RPMI7951 (cell line): Measurements from ENCODE around the gene IGSF9. TPM values are rescaled to one million over a fixed set of nuclear protein-coding genes. Genes with fewer than 3 reads are reported as not detected.
"Not testable (repeated sequence)": the region's sequence is repeated elsewhere in the genome, so short reads cannot be mapped to it uniquely, and the experiment has no call there.

Experiments used
- DNase-seq: peaks from one replicate; pipeline ENCODE4 v3.0.0-alpha.2; 2012; ENCODE audit warnings: low read depth
- total RNA-seq: library from RNA; depleted of rRNA; stranded (reverse); fragments of >200 nt; shearing (Covaris generic); gene quantifications from 2 replicates; pipeline ENCODE4 v1.2.3, GENCODE V29; 2014

Gene IGSF9
- total RNA-seq, 1 experiment from 2014 or later: not detected

DNA sequence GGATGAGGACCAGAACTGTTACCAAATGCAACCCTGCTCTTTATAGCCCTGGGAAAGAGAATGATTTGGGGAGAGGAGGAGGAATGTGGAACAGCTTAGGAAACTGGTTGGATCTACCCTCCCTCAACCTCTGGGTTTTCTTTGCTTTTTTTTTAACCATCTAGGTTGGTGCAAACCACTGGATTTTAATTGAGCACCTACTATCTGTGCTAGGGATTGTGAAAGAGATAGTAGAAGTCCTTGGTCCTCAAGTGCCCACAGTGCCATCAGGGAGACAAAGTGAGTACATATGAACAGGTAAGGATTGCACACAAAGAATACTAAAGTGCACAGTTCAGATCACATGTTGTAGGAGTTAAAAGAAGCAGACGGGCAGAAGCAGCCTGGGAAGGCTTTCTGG lies 24.8 kb downstream of the IGSF9 start:
- DNase-seq: no peak

GRCh38 chr1:159920202-159920601 lies 25.2 kb downstream of the IGSF9 start:
- no peak for DNase-seq

DNA sequence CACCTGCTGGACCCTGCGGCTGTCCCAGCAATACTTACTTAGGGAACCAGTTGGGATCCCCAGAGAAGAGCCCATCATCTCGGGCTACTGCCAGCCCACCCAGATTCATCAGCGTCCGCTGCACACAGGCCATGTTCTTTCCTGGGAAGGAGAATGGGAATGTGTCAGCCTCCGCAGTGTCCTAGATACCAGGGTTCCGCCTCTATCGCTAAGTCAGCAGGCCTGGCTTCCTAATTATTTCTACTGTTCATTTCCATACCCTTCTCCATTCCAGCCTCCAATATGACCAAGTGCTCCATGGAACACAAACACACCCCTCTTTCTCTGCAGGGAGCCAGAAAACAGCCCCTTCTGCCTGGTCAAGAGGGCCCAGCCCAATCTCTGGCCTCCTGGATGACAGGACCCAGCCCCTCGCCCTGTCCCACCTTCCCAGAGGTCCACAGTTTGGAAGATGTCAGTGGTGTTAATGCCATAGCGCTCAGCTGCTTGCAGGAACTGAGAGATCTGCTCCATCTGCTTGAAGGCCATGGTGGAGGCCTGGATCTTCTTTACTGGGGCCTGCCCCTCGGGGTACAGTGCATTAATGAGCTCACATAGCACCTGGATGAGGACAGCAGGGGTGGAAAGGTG lies 26.1 kb downstream of the IGSF9 start:
- no peak for DNase-seq

GRCh38 chr1:159918352-159919200 lies 26.8 kb downstream of the IGSF9 start:
- peak; percentile 53 for DNase-seq

DNA sequence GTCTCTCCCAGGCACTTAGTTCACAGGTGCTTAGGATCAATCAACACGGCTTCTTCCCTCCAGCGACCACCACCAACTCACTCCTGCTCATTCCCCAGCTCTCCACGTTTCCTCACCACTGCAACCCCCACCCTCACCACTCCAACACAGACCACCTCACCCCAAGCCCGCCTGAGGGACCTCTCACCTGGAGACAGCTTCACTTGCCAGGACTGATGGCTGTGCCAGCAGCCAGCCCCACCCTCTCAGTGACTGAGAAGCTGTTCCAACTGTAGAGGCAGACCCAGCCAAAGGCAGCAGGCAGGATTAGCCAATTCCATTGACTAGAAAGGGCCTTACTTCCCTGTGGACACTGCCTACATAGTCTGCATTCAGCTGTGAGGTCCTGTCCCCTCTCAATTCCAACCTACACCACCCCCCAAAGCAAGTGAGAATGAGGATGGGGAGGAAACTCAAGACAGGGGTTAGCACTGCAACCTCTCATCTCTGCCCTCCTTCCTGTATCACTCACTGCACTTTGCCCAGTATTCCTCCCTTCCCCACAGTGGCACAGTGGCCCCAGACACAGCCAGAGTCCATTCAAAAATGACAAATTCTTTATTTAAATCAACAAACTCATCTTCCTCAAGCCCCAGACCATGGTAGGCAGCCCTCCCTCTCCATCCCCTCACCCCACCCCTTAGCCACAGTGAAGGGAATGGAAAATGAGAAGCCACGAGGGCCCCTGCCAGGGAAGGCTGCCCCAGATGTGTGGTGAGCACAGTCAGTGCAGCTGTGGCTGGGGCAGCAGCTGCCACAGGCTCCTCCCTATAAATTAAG lies 27.7 kb downstream of the IGSF9 start:
- peak; percentile 39 for DNase-seq

DNA sequence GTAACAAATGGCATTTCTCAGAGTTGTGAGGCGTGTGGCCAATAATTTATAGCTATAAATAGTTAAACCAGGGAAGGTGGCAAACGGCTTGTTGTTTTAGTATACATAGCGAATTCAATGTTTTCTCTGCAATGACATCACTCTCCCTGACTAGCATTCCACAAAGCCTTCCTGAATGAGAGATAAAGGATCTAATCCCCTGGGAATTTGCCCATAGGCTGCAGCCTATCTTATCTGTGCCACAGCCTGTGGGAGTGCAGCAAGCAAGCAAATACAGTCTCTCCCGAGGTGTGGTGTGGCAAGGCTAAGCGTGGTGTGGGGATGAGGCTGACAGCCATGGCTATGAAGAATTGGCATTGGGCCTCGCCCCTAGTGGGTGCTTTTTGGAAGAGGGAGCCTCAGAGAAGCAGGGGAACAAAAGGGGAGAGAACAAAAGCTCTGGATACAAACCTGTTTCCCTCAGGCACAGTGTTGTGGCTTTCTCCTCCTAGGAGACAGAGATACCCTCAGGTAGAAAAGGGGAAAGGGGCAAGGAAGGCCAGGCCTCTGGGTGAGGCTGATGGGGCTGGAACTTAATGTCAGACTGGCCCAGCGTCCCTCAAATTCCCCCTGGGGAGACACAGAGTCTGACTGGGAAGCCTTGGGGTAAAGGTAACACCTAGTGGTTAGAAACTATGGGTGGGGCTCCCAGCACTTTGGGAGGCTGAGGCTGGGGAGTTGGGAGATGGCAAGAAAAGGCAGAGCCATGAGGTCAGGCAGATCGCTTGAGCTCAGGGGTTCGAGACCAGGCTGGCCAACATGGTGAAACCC lies 29.0 kb downstream of the IGSF9 start:
- DNase-seq: peak; percentile 93

DNA sequence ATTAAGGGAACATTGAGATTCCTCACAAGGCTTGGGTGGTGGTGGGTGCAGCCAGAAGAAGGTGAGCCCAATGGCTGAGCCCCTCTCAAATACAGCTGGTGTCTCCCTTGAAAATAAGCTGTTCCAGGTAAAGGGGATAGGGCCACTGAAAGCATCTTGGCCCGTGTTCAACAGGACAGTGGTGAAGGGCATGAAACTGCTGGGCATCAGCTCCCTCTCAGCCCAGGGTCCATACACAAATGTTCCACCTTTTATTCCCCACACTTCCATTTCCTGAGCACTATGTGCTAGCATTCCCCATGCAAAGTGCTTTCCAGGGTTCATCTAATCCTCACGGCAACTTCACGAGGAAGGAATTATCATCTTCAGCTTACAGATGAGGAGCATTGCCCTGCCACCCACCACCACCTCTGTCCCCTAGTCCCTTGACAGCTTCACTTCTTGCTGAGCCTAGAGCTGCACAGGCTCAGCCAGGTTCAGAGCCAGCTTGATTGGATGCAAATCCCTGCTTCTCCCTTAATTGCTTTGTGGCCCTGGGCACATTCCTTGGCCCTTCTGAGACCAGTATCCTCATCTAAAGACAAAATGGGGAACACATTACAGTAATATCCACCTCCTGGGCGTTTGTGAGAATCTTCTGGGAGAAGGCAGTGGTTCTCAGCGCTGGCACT lies 29.7 kb downstream of the IGSF9 start:
- DNase-seq: no peak

DNA sequence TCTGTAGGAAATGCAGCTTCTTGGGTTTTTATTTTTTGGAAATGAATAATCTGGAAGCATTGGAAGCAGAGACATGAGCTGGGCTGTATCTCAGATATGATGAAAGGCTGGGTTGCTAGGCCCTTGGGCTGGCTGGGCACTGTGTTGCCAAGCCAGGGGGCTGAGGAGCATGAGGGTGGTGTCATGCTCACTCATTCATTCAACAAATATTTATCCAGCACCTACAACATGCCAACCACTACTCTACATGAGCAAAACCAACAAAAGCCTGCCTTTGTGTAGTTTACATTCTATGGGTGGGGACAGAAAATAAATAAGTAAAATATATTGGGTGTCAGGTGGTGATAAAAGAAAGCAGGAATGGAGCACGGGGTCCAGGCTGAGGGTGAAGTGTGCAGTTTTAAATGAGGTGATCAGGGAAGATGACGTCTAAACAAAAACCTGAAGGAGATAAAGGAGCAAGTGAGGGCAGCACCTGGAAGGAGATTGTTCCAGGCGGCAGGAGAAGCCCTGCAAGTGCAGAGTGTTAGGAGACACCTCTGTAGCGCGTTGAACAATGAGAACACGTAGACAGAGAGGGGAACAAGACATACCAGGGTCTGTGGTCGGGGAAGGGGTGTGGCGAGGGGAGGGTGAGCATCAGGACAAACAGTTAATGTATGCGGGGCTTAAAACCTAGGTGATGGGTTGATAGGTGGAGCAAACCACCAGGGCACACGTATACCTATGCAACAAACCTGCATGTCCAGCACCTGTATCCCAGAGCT lies 31.0 kb downstream of the IGSF9 start:
- DNase-seq: no peak

GRCh38 chr1:159913451-159914192 lies 31.8 kb downstream of the IGSF9 start:
- no peak for DNase-seq

- no peak for DNase-seq
Observed at GRCh38 chr1:159911326-159912070, 33.9 kb downstream of the IGSF9 start.

DNA sequence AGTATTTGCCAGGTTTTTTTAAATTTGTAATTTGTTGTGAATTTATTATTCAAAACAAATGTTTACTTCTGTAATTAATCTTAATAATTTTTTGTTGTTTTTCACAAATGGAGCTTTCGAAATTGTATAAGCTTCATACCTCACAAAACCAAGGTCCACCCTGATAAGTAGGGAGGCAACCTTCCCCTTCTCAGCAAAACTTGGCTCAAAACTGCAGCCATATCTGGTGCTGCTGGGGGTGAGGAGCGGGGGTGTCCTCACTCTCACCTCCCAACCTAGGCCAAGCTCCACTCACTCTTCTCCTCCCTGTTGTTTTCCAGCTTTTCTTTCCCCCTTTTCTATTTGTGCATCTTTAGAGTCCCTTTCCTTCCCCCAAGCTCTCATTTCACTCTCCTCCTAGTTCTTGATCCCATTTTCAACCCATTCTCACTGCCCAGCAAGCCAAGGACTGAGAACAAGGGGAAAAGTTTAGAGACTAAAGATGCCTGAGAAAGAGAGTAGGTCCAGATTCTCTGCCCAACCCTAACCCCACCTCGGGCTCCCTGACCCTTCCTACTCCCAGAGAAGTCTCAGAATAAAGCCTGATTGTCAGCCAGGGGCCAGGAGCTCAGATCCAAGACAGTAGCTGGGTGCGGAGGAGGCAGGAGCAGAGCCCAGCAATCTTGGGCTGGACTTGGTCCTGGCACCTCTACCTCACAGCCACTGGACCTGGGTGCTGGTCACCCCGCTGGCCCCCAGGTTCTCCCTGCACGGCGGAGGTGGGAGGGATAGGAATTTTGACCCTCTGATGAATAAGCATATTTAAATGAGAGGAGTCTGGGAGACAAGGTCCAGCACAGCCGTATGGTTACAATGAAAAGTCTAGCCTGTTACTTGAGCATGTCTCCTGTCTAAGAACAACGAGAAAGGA lies 37.1 kb downstream of the IGSF9 start:
- DNase-seq: no peak

- no peak for DNase-seq
Observed at GRCh38 chr1:159906960-159907359, 38.5 kb downstream of the IGSF9 start.

DNA sequence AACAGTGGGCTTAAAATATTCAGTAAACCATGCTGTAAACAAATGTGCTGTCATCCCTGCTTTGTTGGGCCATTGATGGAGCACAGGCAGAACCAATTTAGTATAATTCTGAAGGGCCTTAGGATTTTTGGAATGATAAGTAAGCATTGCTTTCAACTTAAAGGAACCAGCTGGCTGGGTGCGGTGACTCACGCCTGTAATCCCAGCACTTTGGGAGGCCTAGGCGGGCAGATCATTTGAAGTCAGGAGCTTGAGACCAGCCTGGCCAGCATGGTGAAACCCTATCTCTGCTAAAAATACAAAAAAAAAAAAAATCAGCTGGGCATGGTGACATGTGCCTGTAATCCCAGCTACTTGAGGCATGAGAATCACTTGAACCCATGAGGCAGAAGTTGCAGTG lies 41.4 kb downstream of the IGSF9 start:
- not testable (repeated sequence) for DNase-seq

- DNase-seq: no peak
Observed at GRCh38 chr1:159902541-159902940, 42.9 kb downstream of the IGSF9 start.

DNA sequence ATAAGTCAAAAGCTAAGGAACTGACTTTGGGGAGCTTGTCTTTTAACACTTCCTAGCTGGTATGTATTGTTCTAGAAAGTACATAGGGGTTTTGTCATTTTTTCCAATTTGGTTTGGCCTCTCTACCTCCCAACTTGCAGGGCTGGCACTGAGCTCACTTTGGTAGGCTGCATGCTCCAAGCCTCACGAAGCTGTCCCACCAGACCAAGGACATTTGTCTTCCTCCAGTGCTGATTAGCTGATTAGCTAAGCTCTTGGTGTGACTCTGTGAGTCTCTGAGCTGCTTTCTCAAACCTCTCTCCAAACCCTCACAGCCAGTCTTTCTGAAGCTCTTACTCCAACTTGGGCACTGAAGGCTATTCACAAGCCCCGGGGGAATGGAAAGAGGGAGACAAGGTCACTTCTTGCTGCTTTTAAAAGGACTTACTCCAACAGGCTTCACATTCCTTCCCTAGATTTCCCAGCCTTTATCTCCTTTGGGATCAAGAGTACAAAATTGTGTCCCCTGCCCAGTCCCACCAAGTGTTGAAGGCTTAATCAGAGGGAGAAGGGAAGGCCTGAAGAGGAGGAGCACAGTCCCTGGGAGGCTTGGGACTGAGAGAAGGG lies 44.6 kb downstream of the IGSF9 start:
- DNase-seq: no peak

GRCh38 chr1:159900086-159900680 lies 45.2 kb downstream of the IGSF9 start, which contains the start of gene CFAP45:
Gene CFAP45 (minus strand): TSS chr1:159900165. CDS start chr1:159900098, 67 bp downstream.
- DNase-seq: no peak

DNA sequence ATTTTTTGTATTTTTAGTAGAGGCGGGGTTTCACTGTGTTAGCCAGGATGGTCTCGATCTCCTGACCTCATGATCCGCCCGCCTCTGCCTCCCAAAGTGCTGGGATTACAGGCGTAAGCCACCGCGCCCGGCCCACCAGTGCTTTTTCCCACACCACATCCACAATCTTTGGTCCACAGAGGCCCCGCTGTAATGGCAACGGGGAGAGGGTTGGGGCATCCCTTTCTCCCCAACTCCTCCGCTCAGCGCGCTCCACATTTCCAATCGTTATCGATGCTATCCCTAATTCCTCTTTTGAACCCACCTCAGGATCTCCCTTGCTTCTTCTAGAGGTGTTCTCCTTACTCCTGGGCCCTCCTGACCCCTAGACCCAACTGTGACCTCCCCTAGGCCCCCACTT lies 45.8 kb downstream of the IGSF9 start:
- not testable (repeated sequence) for DNase-seq
